ENCODE data around the gene SPTB.

DNA sequence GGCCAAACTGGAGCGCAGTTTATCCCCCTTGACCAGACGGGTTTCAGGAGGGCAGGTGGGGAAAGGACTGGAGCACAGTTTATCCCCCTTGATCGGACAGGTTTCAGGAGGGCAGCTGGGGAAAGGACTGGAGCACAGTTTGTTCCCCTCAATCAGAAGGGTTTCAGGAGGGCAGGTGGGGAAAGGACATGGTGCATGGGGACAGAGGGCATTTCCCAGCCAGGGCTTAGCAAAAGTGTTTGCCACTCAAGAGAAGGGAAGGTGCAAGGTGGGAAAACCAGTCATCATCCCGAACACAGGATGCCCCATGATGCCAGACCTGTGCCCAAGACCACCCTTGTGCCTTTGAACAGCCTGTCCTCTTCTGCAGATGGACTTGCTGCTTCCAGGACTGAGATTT, 54.7 kb downstream of the SPTB start:
- TF ChIP-seq, protein P1, sequence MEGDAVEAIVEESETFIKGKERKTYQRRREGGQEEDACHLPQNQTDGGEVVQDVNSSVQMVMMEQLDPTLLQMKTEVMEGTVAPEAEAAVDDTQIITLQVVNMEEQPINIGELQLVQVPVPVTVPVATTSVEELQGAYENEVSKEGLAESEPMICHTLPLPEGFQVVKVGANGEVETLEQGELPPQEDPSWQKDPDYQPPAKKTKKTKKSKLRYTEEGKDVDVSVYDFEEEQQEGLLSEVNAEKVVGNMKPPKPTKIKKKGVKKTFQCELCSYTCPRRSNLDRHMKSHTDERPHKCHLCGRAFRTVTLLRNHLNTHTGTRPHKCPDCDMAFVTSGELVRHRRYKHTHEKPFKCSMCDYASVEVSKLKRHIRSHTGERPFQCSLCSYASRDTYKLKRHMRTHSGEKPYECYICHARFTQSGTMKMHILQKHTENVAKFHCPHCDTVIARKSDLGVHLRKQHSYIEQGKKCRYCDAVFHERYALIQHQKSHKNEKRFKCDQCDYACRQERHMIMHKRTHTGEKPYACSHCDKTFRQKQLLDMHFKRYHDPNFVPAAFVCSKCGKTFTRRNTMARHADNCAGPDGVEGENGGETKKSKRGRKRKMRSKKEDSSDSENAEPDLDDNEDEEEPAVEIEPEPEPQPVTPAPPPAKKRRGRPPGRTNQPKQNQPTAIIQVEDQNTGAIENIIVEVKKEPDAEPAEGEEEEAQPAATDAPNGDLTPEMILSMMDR (IDR thresholded peaks at IDR 0.05) = no peak
- no peak for TF ChIP-seq POLR2A (IDR thresholded peaks at IDR 0.05)

Measured in esophagus squamous epithelium (tissue), 4 donors.